Breast epithelium (tissue), 4 donors: ENCODE measurements around the gene ANKRD23. TPM values are rescaled to one million over a fixed set of nuclear protein-coding genes. Genes with fewer than 3 reads are reported as not detected.
A peak's percentile ranks its signal among the peaks of the same experiment; 100 is the strongest.

Experiments used
- DNase-seq, 2 donors: peaks; one replicate each; pipeline ENCODE4 v3.0.0-alpha.2; 2019; ENCODE audit warnings: low spot score in 2 of 2
- H3K27ac ChIP-seq, 2 donors: fragments of 200-600 bp; sonication (generic) in 1 of 2; one replicate each; pipeline ENCODE4 v1.5.1; 2016 to 2019; ENCODE audit warnings: mild to moderate bottlenecking in 1 of 2
- H3K27me3 ChIP-seq, 2 donors: fragments of 200-600 bp; sonication (generic) in 1 of 2; one replicate each; pipeline versions ENCODE4 v1.5.1 to v1.6.0; 2017 to 2019; ENCODE audit warnings: control low read depth in 1 of 2, mild to moderate bottlenecking in 1 of 2
- H3K36me3 ChIP-seq: fragments of 200-600 bp; one replicate; pipeline ENCODE4 v1.5.1; 2019
- H3K4me1 ChIP-seq, 2 donors: fragments of 200-600 bp; sonication (generic); one replicate each; pipeline ENCODE4 v1.5.1; 2016 to 2019; ENCODE audit warnings: control low read depth in 1 of 2
- H3K4me3 ChIP-seq, 3 donors: fragments of 200-600 bp; sonication (generic); 1 replicate in 2 of 3; 2 replicates in 1 of 3; pipeline ENCODE4 v1.5.1; 2016 to 2019; ENCODE audit warnings: mild to moderate bottlenecking in 3 of 3, moderate library complexity in 2 of 3
- H3K9me3 ChIP-seq, 2 donors: fragments of 200-600 bp; sonication (generic) in 1 of 2; one replicate each; pipeline ENCODE4 v1.5.1; 2016 to 2019; ENCODE audit warnings: control low read depth in 1 of 2
- POLR2A ChIP-seq: fragments of 450-650 bp; IDR thresholded peaks from one replicate; pipeline ENCODE4 v1.6.1; 2016; ENCODE audit warnings: antibody characterized with exemption, mild to moderate bottlenecking, moderate library complexity
- POLR2AphosphoS5 ChIP-seq, 3 donors: sonication (generic); formaldehyde crosslinking; IDR thresholded peaks; one replicate each; pipeline ENCODE4 v1.6.1; 2017; ENCODE audit warnings: antibody characterized with exemption in 3 of 3
- intact Hi-C: fragments of 100-400 bp; cut with DNase I; formaldehyde crosslinking; loops from one replicate; pipeline ENCODE4 v1.15.1; 2023; ENCODE audit warnings: low total_unique reads
- total RNA-seq, 3 donors: library from RNA; depleted of rRNA; stranded (reverse); fragments of >200 nt; gene quantifications; one replicate each; pipeline ENCODE4 v1.1.0, GENCODE V29; 2016
- TF ChIP-seq, protein P1 (sequence below), 3 donors: fragments of 450-650 bp; IDR thresholded peaks; one replicate each; pipeline ENCODE4 v1.5.1; 2016 to 2017; ENCODE audit warnings: antibody characterized with exemption in 3 of 3, mild to moderate bottlenecking in 3 of 3, moderate library complexity in 3 of 3

ANKRD23 gene
- total RNA-seq, 3 donors from 2014 or later, result 3.5 to 9.4 (median 7.2) TPM

DNA sequence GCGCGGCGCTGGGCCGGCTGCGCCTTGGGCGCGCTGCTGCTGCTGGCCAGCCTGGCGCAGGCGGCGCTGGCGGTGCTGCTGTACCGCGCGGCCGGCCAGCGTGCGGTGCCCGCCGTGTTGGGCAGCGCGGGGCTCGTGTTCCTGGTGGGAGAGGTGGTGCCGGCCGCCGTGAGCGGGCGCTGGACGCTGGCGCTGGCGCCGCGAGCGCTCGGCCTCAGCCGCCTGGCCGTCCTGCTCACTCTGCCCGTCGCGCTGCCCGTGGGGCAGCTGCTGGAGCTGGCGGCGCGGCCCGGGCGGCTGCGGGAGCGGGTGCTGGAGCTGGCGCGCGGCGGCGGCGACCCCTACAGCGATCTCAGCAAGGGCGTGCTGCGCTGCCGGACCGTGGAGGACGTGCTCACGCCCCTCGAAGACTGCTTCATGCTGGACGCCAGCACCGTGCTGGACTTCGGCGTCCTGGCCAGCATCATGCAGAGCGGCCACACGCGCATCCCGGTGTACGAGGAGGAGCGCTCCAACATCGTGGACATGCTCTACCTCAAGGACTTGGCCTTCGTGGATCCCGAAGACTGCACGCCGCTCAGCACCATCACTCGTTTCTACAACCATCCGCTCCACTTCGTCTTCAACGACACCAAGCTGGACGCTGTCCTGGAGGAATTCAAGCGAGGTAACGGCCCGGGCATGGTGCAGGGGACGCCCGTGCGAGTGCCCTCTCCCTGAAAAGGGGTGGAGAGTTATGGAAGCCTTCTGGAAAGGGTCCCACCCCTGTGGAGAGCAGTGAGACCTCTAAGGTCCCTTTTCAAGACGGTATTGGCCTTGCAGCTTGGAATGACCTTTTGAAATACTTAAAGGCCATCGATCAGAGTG, 26.8 kb downstream of the ANKRD23 start:
- intact Hi-C loops, result no loop called here
- TF ChIP-seq POLR2AphosphoS5 (IDR thresholded peaks at IDR 0.05), result no peak
- no peak for TF ChIP-seq POLR2A
- TF ChIP-seq, protein P1, sequence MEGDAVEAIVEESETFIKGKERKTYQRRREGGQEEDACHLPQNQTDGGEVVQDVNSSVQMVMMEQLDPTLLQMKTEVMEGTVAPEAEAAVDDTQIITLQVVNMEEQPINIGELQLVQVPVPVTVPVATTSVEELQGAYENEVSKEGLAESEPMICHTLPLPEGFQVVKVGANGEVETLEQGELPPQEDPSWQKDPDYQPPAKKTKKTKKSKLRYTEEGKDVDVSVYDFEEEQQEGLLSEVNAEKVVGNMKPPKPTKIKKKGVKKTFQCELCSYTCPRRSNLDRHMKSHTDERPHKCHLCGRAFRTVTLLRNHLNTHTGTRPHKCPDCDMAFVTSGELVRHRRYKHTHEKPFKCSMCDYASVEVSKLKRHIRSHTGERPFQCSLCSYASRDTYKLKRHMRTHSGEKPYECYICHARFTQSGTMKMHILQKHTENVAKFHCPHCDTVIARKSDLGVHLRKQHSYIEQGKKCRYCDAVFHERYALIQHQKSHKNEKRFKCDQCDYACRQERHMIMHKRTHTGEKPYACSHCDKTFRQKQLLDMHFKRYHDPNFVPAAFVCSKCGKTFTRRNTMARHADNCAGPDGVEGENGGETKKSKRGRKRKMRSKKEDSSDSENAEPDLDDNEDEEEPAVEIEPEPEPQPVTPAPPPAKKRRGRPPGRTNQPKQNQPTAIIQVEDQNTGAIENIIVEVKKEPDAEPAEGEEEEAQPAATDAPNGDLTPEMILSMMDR (IDR thresholded peaks at IDR 0.05), result no peak
- H3K36me3 ChIP-seq, result no peaks in the 10 kb centered on the region
- H3K27me3 ChIP-seq, result no peaks in the 10 kb centered on the region
- peak overlapping the region; percentile 78 to 97 (median 84) for H3K4me3 ChIP-seq
- H3K4me1 ChIP-seq, result peaks cover 14 to 18% of the 10 kb centered on the region in 2 donors
- no peak for DNase-seq
- no peaks in the 10 kb centered on the region for H3K9me3 ChIP-seq
- peak overlapping the region in 1 of 2 donors; percentile 93 for H3K27ac ChIP-seq

DNA sequence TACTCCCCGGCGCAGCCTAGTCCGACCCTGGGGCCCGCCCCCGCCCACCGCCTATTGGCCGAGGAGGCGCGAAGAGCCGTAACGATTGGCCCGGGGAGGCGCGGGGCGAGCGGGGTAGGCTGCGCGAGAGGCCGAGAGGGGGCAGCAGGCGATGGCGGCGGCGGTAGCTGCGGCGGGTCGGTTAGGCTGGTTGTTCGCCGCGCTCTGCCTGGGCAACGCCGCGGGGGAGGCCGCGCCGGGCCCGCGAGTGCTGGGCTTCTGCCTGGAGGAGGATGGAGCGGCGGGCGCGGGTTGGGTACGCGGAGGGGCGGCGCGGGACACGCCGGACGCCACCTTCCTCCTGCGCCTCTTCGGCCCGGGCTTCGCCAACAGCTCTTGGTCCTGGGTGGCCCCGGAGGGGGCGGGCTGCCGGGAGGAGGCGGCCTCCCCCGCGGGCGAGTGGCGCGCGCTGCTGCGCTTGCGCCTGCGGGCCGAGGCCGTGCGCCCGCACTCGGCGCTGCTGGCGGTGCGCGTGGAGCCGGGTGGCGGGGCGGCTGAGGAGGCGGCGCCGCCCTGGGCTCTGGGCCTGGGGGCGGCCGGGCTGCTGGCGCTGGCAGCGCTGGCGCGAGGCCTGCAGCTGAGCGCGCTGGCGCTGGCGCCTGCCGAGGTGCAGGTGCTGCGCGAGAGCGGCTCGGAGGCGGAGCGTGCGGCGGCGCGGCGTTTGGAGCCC, 27.5 kb downstream of the ANKRD23 start, which contains the start of gene CNNM3:
CNNM3 (plus strand) TSS at position 142 of the 709 bp plus-strand sequence; CDS start at position 152, 10 bp downstream.
- TF ChIP-seq POLR2AphosphoS5 (IDR thresholded peaks at IDR 0.05) (peak; percentile 62 to 80 (median 71)), POLR2A (no peak)
- TF ChIP-seq, protein P1 (IDR thresholded peaks at IDR 0.05), result peak; percentile 52 to 73 (median 70)
- Histone ChIP-seq H3K27ac (peak within 1 kb of the TSS; percentile 90 to 93), H3K36me3 (no peaks in the 10 kb centered on the region), H3K4me3 (peak within 1 kb of the TSS; percentile 78 to 97 (median 84)), H3K27me3 (no peaks in the 10 kb centered on the region), H3K4me1 (peaks cover 14 to 18% of the 10 kb centered on the region in 2 donors), H3K9me3 (no peaks in the 10 kb centered on the region)
- intact Hi-C loops, result no loop called here
- peak; percentile 94 to 96 for DNase-seq

DNA sequence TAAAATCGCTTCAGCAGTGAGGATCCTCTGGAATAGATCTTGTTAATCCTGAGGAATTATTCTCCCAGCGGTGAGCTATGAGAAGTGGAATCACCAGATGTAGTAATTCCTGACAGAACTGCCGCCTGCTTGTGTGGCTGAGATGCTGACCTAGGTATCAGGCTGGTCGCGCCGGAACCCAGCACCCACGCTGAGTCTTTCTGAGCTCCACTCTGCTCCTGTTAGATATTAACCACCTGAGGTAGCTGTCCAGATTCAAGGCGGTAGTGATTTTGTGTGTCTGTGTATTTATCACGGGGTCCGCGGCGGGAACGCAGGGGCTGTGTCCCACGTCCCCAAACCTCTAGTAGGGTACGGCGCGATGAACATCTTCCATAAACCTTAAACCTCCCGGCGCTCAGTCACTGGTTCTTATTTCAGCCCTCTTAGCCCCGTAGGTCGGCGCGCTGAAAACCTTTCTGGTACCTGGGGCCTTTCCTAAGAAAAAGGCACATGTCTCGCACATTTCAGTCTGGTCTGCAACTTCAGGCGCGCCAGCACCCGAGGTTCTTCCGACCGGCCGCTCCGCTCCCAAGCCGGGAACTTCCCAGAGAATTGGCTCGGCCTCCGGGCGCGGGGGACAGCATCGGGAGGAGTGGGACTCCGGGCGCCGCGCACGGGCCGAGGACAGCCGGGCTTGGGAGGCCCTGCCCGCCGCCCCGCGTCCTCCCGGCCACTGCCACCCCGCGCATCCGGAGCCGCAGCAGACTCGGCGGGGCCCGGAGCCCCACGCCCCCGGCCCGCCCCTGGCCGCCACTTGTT, 28.3 kb downstream of the ANKRD23 start:
- no peaks in the 10 kb centered on the region for H3K36me3 ChIP-seq

DNA sequence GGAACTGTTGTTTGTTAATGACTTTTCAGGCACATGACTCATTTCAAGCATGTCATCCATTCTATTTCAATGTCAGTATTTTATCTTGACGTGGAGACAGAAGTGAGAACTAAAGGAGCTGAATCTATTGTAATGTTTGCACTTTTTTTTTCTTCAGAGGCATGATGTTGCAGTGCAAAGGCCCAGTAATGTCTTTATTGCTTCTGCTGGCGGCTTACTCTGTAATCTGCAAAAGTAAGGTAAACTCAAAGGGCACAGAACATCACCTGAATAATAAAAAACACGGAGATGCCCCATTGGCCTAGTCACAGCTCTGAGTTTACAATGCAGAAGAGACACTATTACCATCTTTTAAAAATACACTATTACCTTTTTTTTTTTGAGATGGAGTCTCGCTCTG, 30.2 kb downstream of the ANKRD23 start:
- H3K4me3 ChIP-seq, result no peak overlapping the region
- intact Hi-C loops, result no loop called here
- DNase-seq, result no peak
- H3K4me1 ChIP-seq, result peaks cover 3 to 12% of the 10 kb centered on the region in 2 donors
- no peaks in the 10 kb centered on the region for H3K36me3 ChIP-seq
- TF ChIP-seq, protein P1 (IDR thresholded peaks at IDR 0.05), result no peak
- TF ChIP-seq POLR2AphosphoS5 (IDR thresholded peaks at IDR 0.05) (no peak), POLR2A (no peak)
- no peaks in the 10 kb centered on the region for H3K9me3 ChIP-seq
- H3K27ac ChIP-seq, result no peak overlapping the region
- no peaks in the 10 kb centered on the region for H3K27me3 ChIP-seq

More for the DNA sequence above, 28.3 kb downstream of the ANKRD23 start:
- intact Hi-C loops, result no loop called here
- peaks cover 14 to 18% of the 10 kb centered on the region in 2 donors for H3K4me1 ChIP-seq
- H3K4me3 ChIP-seq, result peak overlapping the region; percentile 78 to 97 (median 84)
- no peaks in the 10 kb centered on the region for H3K27me3 ChIP-seq
- TF ChIP-seq POLR2AphosphoS5 (IDR thresholded peaks at IDR 0.05), result no peak
- TF ChIP-seq, protein P1 (IDR thresholded peaks at IDR 0.05), result no peak
- TF ChIP-seq POLR2A, result no peak
- H3K27ac ChIP-seq, result peak overlapping the region; percentile 90 to 93
- H3K9me3 ChIP-seq, result no peaks in the 10 kb centered on the region
- peak in 1 of 2 donors; percentile 32 for DNase-seq
